Hepatic stellate cell (primary cell): ENCODE measurements around the gene STPG3.

Source experiments
- DNase-seq: peaks from one replicate; pipeline ENCODE4 v3.0.0; 2011; ENCODE audit warnings: low spot score

STPG3 gene

DNA sequence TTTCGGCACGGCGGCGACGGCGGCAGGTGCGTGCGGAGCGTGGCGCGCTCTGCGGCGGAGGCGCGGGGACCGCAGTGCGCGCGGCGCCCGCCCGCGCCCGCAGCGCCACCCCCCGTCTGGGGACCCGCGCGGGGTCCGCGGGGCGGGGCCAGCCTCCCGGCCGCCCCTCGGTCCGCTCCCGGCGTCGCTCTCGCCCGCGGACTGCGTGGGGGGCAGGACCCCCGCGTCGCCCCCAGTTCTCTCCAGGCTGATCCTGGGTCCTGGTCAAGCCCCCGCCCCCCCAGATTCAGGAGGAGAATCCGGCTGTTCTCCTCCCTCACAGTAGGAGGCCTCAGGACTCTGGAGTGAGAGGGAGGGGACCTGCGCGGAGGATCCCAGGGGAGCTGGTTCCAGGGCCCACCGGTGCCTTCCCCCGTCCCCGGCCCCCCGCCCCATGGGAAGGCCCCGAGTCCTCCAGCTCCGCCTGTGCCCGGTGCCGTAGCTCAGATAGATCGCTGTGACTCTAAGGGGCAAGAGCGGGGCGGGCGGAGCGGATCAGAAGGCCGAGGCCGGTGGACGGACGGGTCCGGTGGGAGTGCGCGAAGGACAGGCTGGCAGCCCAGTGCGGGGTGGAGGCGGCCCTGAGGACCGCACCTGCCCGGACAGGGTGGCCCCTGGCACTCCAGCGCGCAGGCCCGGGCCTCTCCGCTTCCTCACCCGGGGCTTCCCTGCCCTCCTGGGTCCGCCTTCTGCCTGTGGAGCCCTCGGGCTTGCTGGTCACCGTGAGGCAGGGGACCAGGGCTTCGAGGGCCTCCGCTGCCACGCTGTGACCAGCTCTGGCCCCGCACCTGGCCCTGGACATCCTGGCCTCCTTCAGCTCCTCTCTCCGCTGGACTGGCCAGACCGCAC, 28.7 kb upstream of the STPG3 start, which contains the start of gene RNF208:
RNF208 (minus strand) TSS at position 51 of the 888 bp plus-strand sequence. CDS start 1,028 bp downstream, outside the sequence.
- DNase-seq = no peak

GRCh38 chr9:137223078-137223970, 27.8 kb upstream of the STPG3 start:
- peak; percentile 99 for DNase-seq

DNA sequence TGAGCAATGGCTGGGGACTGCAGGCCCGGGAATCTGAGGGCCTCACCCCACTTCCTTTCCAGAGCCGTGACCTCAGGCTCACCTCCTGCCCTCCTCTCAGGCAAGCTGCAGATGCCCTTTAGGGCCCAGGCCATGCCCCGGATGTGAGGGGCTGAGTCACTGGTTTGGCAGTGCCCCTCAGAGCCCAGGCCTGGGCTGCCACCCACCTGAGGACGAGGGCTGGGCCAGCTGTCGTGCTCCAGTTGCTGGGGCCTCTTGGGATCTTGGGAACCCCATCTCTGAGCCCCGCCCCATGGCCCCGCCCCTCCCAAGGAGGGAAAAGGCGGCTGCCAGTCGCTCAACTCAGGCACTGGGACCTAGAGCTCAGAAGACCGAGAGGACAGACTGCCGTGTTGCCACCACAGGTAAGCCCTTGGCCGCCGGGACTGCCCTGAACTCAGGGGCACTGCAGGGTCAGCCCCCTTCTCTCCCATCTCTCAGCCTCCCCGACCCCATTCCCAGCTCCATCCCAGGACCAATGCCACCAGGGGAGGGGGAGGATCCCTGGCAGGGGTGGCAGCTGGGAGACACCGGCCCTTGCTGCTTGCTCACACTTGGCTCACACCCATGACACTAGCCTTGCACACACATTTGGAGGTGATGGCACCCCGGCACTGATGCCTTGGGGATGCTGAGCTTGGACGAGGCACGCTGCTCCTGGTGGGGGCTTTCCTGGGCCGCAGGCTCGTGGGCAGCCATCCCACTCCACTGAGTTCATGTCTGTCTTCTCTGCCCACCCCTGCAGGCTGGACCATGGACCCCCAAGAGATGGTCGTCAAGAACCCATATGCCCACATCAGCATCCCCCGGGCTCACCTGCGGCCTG, 26.0 kb upstream of the STPG3 start, which contains the start of gene CYSRT1:
CYSRT1 (plus strand) TSS at position 345 of the 865 bp plus-strand sequence; CDS start at position 793, 448 bp downstream.
- DNase-seq = no peak

GRCh38 chr9:137225699-137226331, 25.3 kb upstream of the STPG3 start:
- no peak for DNase-seq

GRCh38 chr9:137226338-137227053, 24.6 kb upstream of the STPG3 start:
- DNase-seq = no peak

GRCh38 chr9:137227054-137227852, 23.8 kb upstream of the STPG3 start, which contains the start of gene RNF224:
TSS of gene RNF224 (plus strand) at chr9:137227502. CDS start at chr9:137228336, 834 bp downstream.
- peak; percentile 86 for DNase-seq

DNA sequence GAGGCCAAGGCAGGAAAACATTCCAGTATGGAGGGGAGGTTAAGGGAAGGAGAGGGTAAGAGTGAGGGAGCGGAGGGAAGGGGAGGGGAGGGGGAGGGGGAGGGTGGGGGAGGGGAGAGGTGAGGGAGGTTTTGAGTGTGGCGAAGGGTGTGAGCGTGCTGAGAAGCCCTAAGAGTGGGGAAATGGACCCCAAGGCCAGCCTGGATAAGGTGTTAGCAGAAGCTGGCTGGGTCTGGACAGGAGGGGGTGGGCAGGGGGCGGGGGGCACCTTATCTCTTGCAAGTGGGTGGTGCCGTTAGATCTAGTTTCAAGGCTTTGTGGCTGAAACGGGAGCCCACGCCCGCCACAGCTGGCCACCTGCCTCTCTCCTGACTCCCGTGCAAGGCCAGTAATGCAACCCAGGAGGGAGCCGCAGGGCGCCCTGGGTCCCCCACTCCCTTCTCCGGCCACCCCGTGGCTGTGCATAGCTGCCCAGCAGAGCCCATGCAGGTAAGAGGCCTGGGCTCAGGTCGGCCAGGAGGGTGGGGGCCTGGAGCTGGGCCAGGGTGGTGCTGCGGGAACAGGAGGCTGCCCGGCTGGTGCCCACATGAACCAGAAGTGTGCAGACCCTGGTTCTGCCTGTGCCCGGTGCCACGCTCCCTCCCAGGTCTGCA, 23.1 kb upstream of the STPG3 start:
- DNase-seq = no peak

GRCh38 chr9:137228506-137228967, 22.5 kb upstream of the STPG3 start:
- DNase-seq = no peak

- DNase-seq = no peak
Observed at GRCh38 chr9:137228968-137229896, 21.9 kb upstream of the STPG3 start.

- DNase-seq = no peak
Observed at GRCh38 chr9:137229903-137230704, 21.0 kb upstream of the STPG3 start.

DNA sequence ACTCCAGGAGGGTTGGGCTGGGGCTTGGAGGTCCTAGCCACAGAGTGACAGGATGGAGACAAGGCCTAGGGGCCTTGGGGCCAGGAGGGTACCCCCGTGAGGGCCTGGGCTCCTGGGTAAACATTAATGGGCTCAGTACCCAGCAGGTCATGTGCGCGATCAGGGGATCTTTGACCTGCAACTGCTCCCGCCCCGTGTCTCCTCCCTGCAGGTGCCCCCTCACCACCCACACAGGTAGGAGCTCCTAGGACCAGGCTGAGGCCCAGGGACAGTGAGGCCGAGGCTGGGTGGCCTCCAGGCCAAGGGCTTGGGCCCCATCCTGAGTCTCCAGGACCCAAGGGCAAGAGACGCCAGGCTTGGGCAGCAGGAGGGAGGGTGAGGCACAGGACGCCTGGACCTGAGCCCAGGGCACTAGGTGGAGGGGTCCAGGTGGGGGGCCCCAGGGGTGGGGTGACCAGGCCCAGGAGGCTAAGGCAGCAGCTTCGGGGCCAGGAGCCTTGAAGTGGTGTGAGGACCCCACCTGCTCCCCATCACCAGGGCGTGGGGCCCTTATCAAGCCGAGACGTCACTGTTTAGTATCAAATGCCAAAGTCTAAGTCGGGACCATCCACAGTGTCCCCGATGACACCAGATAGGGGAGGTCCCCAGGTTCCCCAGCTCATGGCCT, 20.2 kb upstream of the STPG3 start, which contains the start of gene SLC34A3:
SLC34A3 (plus strand) TSS at position 197 of the 667 bp plus-strand sequence. CDS start 802 bp downstream, outside the sequence.
- DNase-seq = no peak

GRCh38 chr9:137231372-137232039, 19.6 kb upstream of the STPG3 start:
- no peak for DNase-seq

- DNase-seq = no peak
Observed at GRCh38 chr9:137232101-137232500, 19.0 kb upstream of the STPG3 start.

- DNase-seq = no peak
Observed at GRCh38 chr9:137232510-137232909, 18.6 kb upstream of the STPG3 start.

DNA sequence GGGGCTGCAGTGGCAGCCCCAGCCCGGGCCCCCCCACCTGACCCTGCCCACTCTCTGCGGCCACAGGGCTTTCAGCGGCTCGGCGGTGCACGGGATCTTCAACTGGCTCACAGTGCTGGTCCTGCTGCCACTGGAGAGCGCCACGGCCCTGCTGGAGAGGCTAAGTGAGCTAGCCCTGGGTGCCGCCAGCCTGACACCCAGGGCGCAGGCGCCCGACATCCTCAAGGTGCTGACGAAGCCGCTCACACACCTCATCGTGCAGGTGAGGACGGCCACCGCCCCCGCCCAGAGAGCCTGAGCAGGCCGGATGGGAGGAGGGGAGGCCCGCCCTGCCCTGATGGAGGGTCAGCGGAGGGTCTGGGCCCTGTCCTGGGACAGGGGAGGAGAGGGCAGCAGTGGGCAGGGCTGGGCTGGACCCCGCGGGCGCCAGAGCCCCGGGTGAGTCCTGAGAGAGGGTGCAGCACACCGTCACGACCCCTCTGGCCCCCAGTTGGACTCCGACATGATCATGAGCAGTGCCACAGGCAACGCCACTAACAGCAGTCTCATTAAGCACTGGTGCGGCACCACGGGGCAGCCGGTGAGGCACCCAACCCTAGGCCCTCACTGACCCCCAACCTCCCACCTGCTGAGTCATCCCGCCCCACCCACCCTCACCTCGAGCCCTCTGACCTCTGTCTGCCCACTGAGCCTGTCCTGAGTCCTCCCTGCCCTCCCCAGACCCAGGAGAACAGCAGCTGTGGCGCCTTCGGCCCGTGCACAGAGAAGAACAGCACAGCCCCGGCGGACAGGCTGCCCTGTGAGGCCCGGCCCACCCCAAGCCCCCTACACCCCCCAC, 17.7 kb upstream of the STPG3 start:
- DNase-seq = no peak
